HEK293 (cell line): Measurements from ENCODE around the gene DNAJB4.

ENCODE experiments used
- ZNF610 ChIP-seq: fragments of 450-650 bp; formaldehyde crosslinking; IDR thresholded peaks from 2 replicates; pipeline ENCODE4 v1.5.1; 2016; ENCODE audit warnings: missing biosample characterization, missing genetic modification characterization, borderline replicate concordance
- ZNF629 ChIP-seq: fragments of 450-650 bp; formaldehyde crosslinking; IDR thresholded peaks from 2 replicates; pipeline ENCODE4 v1.5.1; 2017; ENCODE audit warnings: missing biosample characterization, missing genetic modification characterization
- TF ChIP-seq, protein P1 (sequence below): fragments of 450-650 bp; formaldehyde crosslinking; IDR thresholded peaks from 2 replicates; pipeline ENCODE4 v1.5.1; 2016; ENCODE audit warnings: missing biosample characterization, missing genetic modification characterization

GRCh38 chr1:77978969-77979876 lies 25.5 kb upstream of the DNAJB4 start, which contains the start of gene FUBP1:
- TF ChIP-seq, protein P1, sequence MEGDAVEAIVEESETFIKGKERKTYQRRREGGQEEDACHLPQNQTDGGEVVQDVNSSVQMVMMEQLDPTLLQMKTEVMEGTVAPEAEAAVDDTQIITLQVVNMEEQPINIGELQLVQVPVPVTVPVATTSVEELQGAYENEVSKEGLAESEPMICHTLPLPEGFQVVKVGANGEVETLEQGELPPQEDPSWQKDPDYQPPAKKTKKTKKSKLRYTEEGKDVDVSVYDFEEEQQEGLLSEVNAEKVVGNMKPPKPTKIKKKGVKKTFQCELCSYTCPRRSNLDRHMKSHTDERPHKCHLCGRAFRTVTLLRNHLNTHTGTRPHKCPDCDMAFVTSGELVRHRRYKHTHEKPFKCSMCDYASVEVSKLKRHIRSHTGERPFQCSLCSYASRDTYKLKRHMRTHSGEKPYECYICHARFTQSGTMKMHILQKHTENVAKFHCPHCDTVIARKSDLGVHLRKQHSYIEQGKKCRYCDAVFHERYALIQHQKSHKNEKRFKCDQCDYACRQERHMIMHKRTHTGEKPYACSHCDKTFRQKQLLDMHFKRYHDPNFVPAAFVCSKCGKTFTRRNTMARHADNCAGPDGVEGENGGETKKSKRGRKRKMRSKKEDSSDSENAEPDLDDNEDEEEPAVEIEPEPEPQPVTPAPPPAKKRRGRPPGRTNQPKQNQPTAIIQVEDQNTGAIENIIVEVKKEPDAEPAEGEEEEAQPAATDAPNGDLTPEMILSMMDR (tag by site-specific recombination), result peak; percentile 93
- peak; percentile 83 for TF ChIP-seq ZNF629
- TF ChIP-seq ZNF610, result peak; percentile 74; the same call in 1 of the 2 replicates
